Measurements from ENCODE around the gene CLTB. TPM values are rescaled to one million over a fixed set of nuclear protein-coding genes. Genes with fewer than 3 reads are reported as not detected.

CLTB gene
- total and polyA plus RNA-seq, 4 donors = 14.2 to 49.4 (median 38.6) TPM

DNA sequence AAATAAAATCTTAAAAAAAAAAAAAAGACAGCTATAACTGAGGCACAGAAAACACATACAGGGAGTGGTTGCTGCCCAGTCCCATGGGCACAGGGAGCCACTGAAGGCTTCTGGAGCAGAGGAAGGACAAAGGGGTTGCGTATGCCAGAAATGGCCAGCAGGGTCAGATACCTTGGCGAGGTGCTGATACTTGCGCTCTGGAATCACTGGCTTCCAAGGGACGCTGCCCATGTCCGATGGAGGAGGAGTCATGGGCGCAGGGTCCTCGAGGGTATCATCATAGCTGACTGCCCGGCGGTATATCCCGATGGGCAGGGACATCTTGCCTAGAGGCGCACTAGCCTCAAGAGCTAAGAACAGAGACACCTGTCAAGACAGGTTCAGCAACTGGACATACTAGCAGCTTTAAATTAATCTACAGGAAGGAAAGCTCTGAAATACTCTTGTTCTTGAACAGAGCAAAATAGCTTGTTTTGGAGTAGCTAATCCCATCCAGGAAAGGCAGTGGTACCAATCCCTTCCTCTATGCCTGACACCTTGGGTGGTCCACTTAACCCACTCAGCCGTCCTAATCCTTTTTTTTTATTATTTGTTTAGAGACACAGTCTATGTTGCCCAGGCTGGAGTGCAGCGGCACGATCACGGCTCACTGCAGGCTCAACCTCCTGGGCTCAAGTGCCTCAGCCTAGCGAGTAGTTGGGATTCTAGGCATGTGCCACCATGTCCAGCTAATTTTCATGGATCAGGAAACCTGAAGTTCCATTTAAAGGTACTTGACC is 60.8 kb downstream of the CLTB start:
- 97% methylated on average over 16 of the region's 16 CpGs for WGBS
- Histone ChIP-seq H3K36me3 (ENCODE audit: control insufficient read depth in 4 of 4, insufficient read depth in 3 of 4, low read depth in 1 of 4, low read length in 3 of 4) (peaks cover 0 to 49% (median 42%) of the 10 kb centered on the region in 4 donors), H3K9me3 (ENCODE audit: control insufficient read depth in 4 of 4, low read length in 3 of 4) (no peaks in the 10 kb centered on the region), H3K4me1 (ENCODE audit: control insufficient read depth in 4 of 4, insufficient read depth in 4 of 4, low read length in 3 of 4) (peaks cover 0 to 18% (median 5%) of the 10 kb centered on the region in 4 donors), H3K4me3 (ENCODE audit: low read depth in 1 of 3, low read length in 3 of 3) (no peak overlapping the region), H3K27ac (ENCODE audit: low read depth in 1 of 2, low read length in 2 of 2) (no peak overlapping the region), H3K9ac (ENCODE audit: low read depth in 1 of 2, low read length in 2 of 2) (no peak overlapping the region), H3K27me3 (ENCODE audit: control insufficient read depth in 4 of 4, insufficient read depth in 4 of 4, low read length in 3 of 4) (no peaks in the 10 kb centered on the region)
- no peak for DNase-seq (ENCODE audit: low spot score)
- TF ChIP-seq, protein P1, sequence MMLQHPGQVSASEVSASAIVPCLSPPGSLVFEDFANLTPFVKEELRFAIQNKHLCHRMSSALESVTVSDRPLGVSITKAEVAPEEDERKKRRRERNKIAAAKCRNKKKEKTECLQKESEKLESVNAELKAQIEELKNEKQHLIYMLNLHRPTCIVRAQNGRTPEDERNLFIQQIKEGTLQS (IDR thresholded peaks at IDR 0.05) = no peak
- no peak for TF ChIP-seq FOXA1 (IDR thresholded peaks at IDR 0.05)

DNA sequence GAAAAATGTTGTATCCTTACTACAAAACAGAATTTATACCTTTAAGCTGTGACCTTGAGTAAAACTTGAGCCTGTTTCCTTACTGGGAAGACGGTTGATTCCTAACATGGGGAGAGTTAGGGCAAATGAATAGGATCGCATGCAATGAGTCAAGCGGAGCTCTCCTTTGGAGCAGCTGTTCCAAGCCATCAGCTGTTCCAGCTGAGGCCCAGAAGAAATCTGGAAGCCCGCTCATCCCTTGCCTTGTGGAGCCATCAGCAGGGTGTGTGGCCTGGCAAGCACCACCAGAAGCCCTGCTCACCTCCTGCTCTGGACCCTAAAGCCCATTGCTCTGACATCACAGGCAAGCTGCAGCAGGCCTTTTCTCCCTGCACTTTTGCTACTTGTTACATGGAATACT is 62.8 kb downstream of the CLTB start:
- TF ChIP-seq HNF4G (IDR thresholded peaks at IDR 0.05) (no peak), HNF4A (conservative IDR thresholded peaks at IDR 0.05) (no peak), SP1 (IDR thresholded peaks at IDR 0.05) (no peak), FOXA2 (IDR thresholded peaks at IDR 0.05) (no peak), FOXA1 (IDR thresholded peaks at IDR 0.05) (no peak), NR2F2 (IDR thresholded peaks at IDR 0.05) (no peak), EGR1 (IDR thresholded peaks at IDR 0.05; ENCODE audit: low read depth in 2 of 2) (no peak), JUND (IDR thresholded peaks at IDR 0.05) (no peak), YY1 (IDR thresholded peaks at IDR 0.05) (no peak), TAF1 (conservative IDR thresholded peaks at IDR 0.05) (no peak), RXRA (IDR thresholded peaks at IDR 0.05) (no peak), REST (IDR thresholded peaks at IDR 0.05) (no peak), RAD21 (IDR thresholded peaks at IDR 0.05) (no peak), GABPA (IDR thresholded peaks at IDR 0.05 in 1 of 2, conservative IDR thresholded peaks at IDR 0.05 in 1 of 2) (no peak)
- TF ChIP-seq, protein P2, sequence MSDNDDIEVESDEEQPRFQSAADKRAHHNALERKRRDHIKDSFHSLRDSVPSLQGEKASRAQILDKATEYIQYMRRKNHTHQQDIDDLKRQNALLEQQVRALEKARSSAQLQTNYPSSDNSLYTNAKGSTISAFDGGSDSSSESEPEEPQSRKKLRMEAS (IDR thresholded peaks at IDR 0.05) = no peak
- TF ChIP-seq, protein P3, sequence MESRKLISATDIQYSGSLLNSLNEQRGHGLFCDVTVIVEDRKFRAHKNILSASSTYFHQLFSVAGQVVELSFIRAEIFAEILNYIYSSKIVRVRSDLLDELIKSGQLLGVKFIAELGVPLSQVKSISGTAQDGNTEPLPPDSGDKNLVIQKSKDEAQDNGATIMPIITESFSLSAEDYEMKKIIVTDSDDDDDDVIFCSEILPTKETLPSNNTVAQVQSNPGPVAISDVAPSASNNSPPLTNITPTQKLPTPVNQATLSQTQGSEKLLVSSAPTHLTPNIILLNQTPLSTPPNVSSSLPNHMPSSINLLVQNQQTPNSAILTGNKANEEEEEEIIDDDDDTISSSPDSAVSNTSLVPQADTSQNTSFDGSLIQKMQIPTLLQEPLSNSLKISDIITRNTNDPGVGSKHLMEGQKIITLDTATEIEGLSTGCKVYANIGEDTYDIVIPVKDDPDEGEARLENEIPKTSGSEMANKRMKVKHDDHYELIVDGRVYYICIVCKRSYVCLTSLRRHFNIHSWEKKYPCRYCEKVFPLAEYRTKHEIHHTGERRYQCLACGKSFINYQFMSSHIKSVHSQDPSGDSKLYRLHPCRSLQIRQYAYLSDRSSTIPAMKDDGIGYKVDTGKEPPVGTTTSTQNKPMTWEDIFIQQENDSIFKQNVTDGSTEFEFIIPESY (IDR thresholded peaks at IDR 0.05) = no peak
- TF ChIP-seq, protein P4, sequence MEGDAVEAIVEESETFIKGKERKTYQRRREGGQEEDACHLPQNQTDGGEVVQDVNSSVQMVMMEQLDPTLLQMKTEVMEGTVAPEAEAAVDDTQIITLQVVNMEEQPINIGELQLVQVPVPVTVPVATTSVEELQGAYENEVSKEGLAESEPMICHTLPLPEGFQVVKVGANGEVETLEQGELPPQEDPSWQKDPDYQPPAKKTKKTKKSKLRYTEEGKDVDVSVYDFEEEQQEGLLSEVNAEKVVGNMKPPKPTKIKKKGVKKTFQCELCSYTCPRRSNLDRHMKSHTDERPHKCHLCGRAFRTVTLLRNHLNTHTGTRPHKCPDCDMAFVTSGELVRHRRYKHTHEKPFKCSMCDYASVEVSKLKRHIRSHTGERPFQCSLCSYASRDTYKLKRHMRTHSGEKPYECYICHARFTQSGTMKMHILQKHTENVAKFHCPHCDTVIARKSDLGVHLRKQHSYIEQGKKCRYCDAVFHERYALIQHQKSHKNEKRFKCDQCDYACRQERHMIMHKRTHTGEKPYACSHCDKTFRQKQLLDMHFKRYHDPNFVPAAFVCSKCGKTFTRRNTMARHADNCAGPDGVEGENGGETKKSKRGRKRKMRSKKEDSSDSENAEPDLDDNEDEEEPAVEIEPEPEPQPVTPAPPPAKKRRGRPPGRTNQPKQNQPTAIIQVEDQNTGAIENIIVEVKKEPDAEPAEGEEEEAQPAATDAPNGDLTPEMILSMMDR (IDR thresholded peaks at IDR 0.05; ENCODE audit: low read depth, low read length, missing input control) = no peak
- TF ChIP-seq, protein P1 (IDR thresholded peaks at IDR 0.05) = no peak
- peaks cover 4 to 60% (median 55%) of the 10 kb centered on the region in 4 donors for H3K36me3 ChIP-seq (ENCODE audit: control insufficient read depth in 4 of 4, insufficient read depth in 3 of 4, low read depth in 1 of 4, low read length in 3 of 4)
- whole genome bisulfite sequencing = 97% methylated on average over 4 of the region's 4 CpGs
- H3K4me3 ChIP-seq (ENCODE audit: low read depth in 1 of 3, low read length in 3 of 3) = no peak overlapping the region
- H3K9me3 ChIP-seq (ENCODE audit: control insufficient read depth in 4 of 4, low read length in 3 of 4) = no peaks in the 10 kb centered on the region
- no peaks in the 10 kb centered on the region for H3K27me3 ChIP-seq (ENCODE audit: control insufficient read depth in 4 of 4, insufficient read depth in 4 of 4, low read length in 3 of 4)
- peaks cover 0 to 15% (median 1%) of the 10 kb centered on the region in 4 donors for H3K4me1 ChIP-seq (ENCODE audit: control insufficient read depth in 4 of 4, insufficient read depth in 4 of 4, low read length in 3 of 4)
- no peak overlapping the region for H3K27ac ChIP-seq (ENCODE audit: low read depth in 1 of 2, low read length in 2 of 2)
- no peak overlapping the region for H3K9ac ChIP-seq (ENCODE audit: low read depth in 1 of 2, low read length in 2 of 2)
- DNase-seq (ENCODE audit: low spot score) = no peak

All from liver (tissue), 9 donors.